SK-N-SH (cell line): ENCODE results near the gene HDDC2. TPM values are rescaled to one million over a fixed set of nuclear protein-coding genes. Genes with fewer than 3 reads are reported as not detected.

Experiments used
- CTCF ChIA-PET: fragments of 300-600, 350-600 bp; formaldehyde crosslinking; extraction: SDS; loops from one replicate; lab custom pipeline; 2021; lab: Yijun Ruan, JAX
- POLR2A ChIA-PET: fragments of 350-600 bp; sonication (Branson Sonifier 250); formaldehyde crosslinking; extraction: SDS; loops from one replicate; lab custom pipeline; 2020; ENCODE audit warnings: antibody characterized with exemption, inconsistent platforms; lab: Yijun Ruan, JAX
- DNase-seq: peaks from one replicate; pipeline ENCODE4 v3.0.0; 2012
- H2AFZ ChIP-seq: fragments of 200-600 bp; sonication (generic); 2 replicates; pipeline ENCODE4 v1.8.1; 2016; ENCODE audit warnings: antibody characterized with exemption, mild to moderate bottlenecking, low read depth
- H3F3A ChIP-seq: fragments of 200-600 bp; sonication (generic); replicated peaks from 2 replicates; pipeline ENCODE3; 2016; ENCODE audit warnings: antibody characterized with exemption, mild to moderate bottlenecking; ENCODE audit not compliant: insufficient read depth
- H3K27ac ChIP-seq, 2 experiments: fragments of 200-500 bp in 1 of 2; fragments of 200-600 bp in 1 of 2; sonication (Bioruptor generic) in 1 of 2; sonication (generic), shearing (Covaris generic) in 1 of 2; 2 replicates each; pipeline versions ENCODE4 v1.5.1 to v1.6.1; 2014 to 2016; ENCODE audit warnings: low read depth in 2 of 2, inconsistent platforms in 1 of 2, low read length in 1 of 2, mild to moderate bottlenecking in 1 of 2, mixed read lengths in 1 of 2
- H3K27me3 ChIP-seq: fragments of 200-600 bp; sonication (generic), shearing (Covaris generic); 2 replicates; pipeline ENCODE4 v1.6.1; 2016; ENCODE audit warnings: mixed run types; ENCODE audit not compliant: insufficient read depth
- H3K36me3 ChIP-seq, 2 experiments: fragments of 200-500 bp in 1 of 2; fragments of 200-600 bp in 1 of 2; sonication (Bioruptor generic) in 1 of 2; sonication (generic) in 1 of 2; replicated peaks in 1 of 2; 2 replicates each; pipeline versions ENCODE3 to v1.5.1; 2014 to 2016; ENCODE audit warnings: low read length in 1 of 2, mild to moderate bottlenecking in 1 of 2; ENCODE audit not compliant: insufficient read depth in 2 of 2, control insufficient read depth in 1 of 2
- H3K4me1 ChIP-seq, 2 experiments: fragments of 200-500 bp in 1 of 2; fragments of 200-600 bp in 1 of 2; sonication (Bioruptor generic) in 1 of 2; sonication (generic), shearing (Covaris generic) in 1 of 2; 2 replicates each; pipeline versions ENCODE4 v1.5.1 to v1.6.1; 2014 to 2016; ENCODE audit warnings: low read depth in 1 of 2, low read length in 1 of 2, mixed run types in 1 of 2; ENCODE audit not compliant: insufficient read depth in 2 of 2, control insufficient read depth in 1 of 2
- H3K4me2 ChIP-seq: fragments of 200-600 bp; sonication (generic), shearing (Covaris generic); 2 replicates; pipeline ENCODE4 v1.6.1; 2017; ENCODE audit warnings: mixed run types
- H3K4me3 ChIP-seq, 2 experiments: fragments of 200-500 bp in 1 of 2; fragments of 200-600 bp in 1 of 2; sonication (Bioruptor generic) in 1 of 2; sonication (generic), shearing (Covaris generic) in 1 of 2; 2 replicates each; pipeline versions ENCODE4 v1.5.1 to v1.8.1; 2014 to 2016; ENCODE audit warnings: low read depth in 2 of 2, inconsistent platforms in 1 of 2, low read length in 1 of 2, mild to moderate bottlenecking in 1 of 2, mixed read lengths in 1 of 2, moderate library complexity in 1 of 2
- H3K79me2 ChIP-seq: fragments of 200-600 bp; sonication (generic); 2 replicates; pipeline ENCODE4 v1.8.1; 2017; ENCODE audit warnings: mild to moderate bottlenecking; ENCODE audit not compliant: insufficient read depth
- H3K9ac ChIP-seq: fragments of 200-600 bp; sonication (generic); 2 replicates; pipeline ENCODE4 v1.6.1; 2017; ENCODE audit warnings: mixed run types
- H3K9me2 ChIP-seq: fragments of 200-600 bp; sonication (generic); 2 replicates; pipeline ENCODE4 v1.6.1; 2017; ENCODE audit warnings: mixed run types
- H3K9me3 ChIP-seq: fragments of 200-600 bp; sonication (generic); 2 replicates; pipeline ENCODE4 v1.6.1; 2017; ENCODE audit warnings: mixed run types, mild to moderate bottlenecking, moderate library complexity
- H4K20me1 ChIP-seq: fragments of 200-600 bp; sonication (generic); 2 replicates; pipeline ENCODE4 v1.6.1; 2017; ENCODE audit warnings: mild to moderate bottlenecking, mixed run types; ENCODE audit not compliant: insufficient read depth
- ELF1 ChIP-seq: IDR thresholded peaks from 2 replicates; pipeline ENCODE4 v1.4.0; 2012
- FOXM1 ChIP-seq: IDR thresholded peaks from 2 replicates; pipeline ENCODE4 v1.4.0; 2012; ENCODE audit warnings: low read depth, mild to moderate bottlenecking
- JUND ChIP-seq: IDR thresholded peaks from 2 replicates; pipeline ENCODE4 v1.4.0; 2012
- POLR2AphosphoS5 ChIP-seq: IDR thresholded peaks from 2 replicates; pipeline ENCODE4 v1.6.1; 2012; ENCODE audit warnings: low read depth, low read length
- RAD21 ChIP-seq: IDR thresholded peaks from 2 replicates; pipeline ENCODE4 v1.6.1; 2012; ENCODE audit warnings: mild to moderate bottlenecking, low read length
- RCOR1 ChIP-seq: fragments of 150-350 bp; IDR thresholded peaks from 2 replicates; pipeline ENCODE4 v1.6.1; 2017; ENCODE audit warnings: antibody characterized with exemption, low read length
- WGBS: methylation state at CpG from one replicate; pipeline ENCODE4 v1.1.6; 2017; ENCODE audit warnings: low lambda C conversion rate; 5-methylcytosine and 5-hydroxymethylcytosine counted together
- polyA plus RNA-seq, 3 experiments: library from polyadenylated mRNA; depleted of rRNA; stranded (reverse); fragments of >200 nt; gene quantifications; 2 replicates each; pipeline ENCODE4 v1.2.3, GENCODE V29; 2012
- TF ChIP-seq, protein P1 (sequence below): IDR thresholded peaks from 2 replicates; pipeline ENCODE4; 2012
- TF ChIP-seq, protein P2 (sequence below): fragments of 200-600 bp; sonication (generic); IDR thresholded peaks from 2 replicates; pipeline ENCODE4 v1.6.1; 2017; ENCODE audit warnings: antibody characterized with exemption, mild to moderate bottlenecking, moderate library complexity
- TF ChIP-seq, protein P3 (sequence below): IDR thresholded peaks from 2 replicates; pipeline ENCODE4 v1.4.0; 2012; ENCODE audit warnings: low read depth, borderline replicate concordance

Gene HDDC2
- polyA plus RNA-seq, 1 of the 3 experiments (the other 2 are of a cell fraction) = 85.5 TPM

DNA sequence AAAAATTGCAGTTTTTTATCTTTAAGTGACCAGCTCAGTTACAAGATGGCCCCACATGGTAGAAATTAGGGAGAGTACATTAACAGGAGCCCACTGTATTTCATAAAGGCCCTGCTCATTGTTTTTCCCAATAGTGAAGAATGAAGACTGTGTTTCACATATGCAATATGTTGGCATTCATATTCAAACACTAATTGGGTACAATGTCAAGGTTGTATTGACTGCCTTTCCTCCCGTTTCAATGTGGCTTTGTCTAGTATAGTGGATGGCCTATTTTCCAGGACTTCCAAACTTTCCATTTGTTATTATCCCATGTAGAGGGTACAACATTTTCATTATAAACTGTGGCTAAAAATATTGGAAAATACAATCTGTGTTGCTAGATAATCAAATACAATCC lies 51.3 kb downstream of the HDDC2 start:
- DNase-seq = no peak
- POLR2A ChIA-PET = no interaction called here
- H3K4me1 ChIP-seq = no peaks in the 10 kb centered on the region; a peak in 1 of 4 replicates
- peaks cover 3% of the 10 kb centered on the region; the same call in 1 of the 2 replicates for H3K27me3 ChIP-seq
- H3K79me2 ChIP-seq = no peaks in the 10 kb centered on the region
- no peak overlapping the region for H2AFZ ChIP-seq
- no peak overlapping the region for H3K27ac ChIP-seq
- no peaks in the 10 kb centered on the region for H4K20me1 ChIP-seq
- H3K9me3 ChIP-seq = no peaks in the 10 kb centered on the region
- no peak overlapping the region for H3K4me3 ChIP-seq
- no peaks in the 10 kb centered on the region for H3K9me2 ChIP-seq
- no peaks in the 10 kb centered on the region for H3F3A ChIP-seq
- H3K36me3 ChIP-seq = no peaks in the 10 kb centered on the region
- CTCF ChIA-PET = no interaction called here
- TF ChIP-seq, protein P1, sequence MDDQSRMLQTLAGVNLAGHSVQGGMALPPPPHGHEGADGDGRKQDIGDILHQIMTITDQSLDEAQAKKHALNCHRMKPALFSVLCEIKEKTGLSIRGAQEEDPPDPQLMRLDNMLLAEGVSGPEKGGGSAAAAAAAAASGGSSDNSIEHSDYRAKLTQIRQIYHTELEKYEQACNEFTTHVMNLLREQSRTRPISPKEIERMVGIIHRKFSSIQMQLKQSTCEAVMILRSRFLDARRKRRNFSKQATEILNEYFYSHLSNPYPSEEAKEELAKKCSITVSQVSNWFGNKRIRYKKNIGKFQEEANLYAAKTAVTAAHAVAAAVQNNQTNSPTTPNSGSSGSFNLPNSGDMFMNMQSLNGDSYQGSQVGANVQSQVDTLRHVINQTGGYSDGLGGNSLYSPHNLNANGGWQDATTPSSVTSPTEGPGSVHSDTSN = no peak
- no peak for TF ChIP-seq ELF1
- TF ChIP-seq, protein P2, sequence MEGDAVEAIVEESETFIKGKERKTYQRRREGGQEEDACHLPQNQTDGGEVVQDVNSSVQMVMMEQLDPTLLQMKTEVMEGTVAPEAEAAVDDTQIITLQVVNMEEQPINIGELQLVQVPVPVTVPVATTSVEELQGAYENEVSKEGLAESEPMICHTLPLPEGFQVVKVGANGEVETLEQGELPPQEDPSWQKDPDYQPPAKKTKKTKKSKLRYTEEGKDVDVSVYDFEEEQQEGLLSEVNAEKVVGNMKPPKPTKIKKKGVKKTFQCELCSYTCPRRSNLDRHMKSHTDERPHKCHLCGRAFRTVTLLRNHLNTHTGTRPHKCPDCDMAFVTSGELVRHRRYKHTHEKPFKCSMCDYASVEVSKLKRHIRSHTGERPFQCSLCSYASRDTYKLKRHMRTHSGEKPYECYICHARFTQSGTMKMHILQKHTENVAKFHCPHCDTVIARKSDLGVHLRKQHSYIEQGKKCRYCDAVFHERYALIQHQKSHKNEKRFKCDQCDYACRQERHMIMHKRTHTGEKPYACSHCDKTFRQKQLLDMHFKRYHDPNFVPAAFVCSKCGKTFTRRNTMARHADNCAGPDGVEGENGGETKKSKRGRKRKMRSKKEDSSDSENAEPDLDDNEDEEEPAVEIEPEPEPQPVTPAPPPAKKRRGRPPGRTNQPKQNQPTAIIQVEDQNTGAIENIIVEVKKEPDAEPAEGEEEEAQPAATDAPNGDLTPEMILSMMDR = no peak
- TF ChIP-seq, all 33 proteins: peak for 0
- Histone ChIP-seq H3K4me2 (no peak overlapping the region), H3K9ac (no peak overlapping the region)
- 42% methylated on average over 1 of the region's 1 CpG for WGBS

DNA sequence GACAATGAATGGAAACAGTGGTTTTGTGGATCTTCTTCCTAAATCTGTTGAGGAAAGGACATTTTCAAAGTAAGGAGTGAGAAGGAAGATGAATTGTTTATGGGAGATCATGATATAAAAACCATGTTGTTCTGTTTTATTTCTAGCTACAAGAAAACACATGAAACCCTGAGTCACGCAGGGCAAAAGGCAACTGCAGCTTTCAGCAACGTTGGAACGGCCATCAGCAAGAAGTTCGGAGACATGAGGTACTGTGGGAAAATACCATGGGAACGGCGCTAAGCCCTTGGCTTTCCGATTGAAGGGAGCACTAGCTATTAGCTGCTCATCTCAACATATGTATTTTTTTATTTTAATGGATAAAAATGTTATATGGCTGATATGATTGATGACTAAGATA lies 53.6 kb downstream of the HDDC2 start:
- 44% methylated on average over 7 of the region's 7 CpGs for WGBS
- H3K4me3 ChIP-seq = no peak overlapping the region
- CTCF ChIA-PET = interaction anchor here (1.0 to 1.1 kb wide), 2 partner anchors 18 to 96 kb away, joined by 3 to 4 read pairs; no protein-coding TSS in a partner anchor
- no peaks in the 10 kb centered on the region for H4K20me1 ChIP-seq
- H2AFZ ChIP-seq = no peak overlapping the region
- peaks cover under 1% of the 10 kb centered on the region; the same call in 1 of the 2 replicates for H3K27me3 ChIP-seq
- POLR2A ChIA-PET = no interaction called here
- no peaks in the 10 kb centered on the region for H3K79me2 ChIP-seq
- H3K9me2 ChIP-seq = no peaks in the 10 kb centered on the region
- H3K4me1 ChIP-seq = no peaks in the 10 kb centered on the region; a peak in 1 of 4 replicates
- no peaks in the 10 kb centered on the region for H3F3A ChIP-seq
- TF ChIP-seq FOXM1 (no peak), JUND (no peak), RCOR1 (no peak), POLR2AphosphoS5 (no peak), RAD21 (no peak)
- TF ChIP-seq, protein P2 = no peak
- TF ChIP-seq, protein P3, sequence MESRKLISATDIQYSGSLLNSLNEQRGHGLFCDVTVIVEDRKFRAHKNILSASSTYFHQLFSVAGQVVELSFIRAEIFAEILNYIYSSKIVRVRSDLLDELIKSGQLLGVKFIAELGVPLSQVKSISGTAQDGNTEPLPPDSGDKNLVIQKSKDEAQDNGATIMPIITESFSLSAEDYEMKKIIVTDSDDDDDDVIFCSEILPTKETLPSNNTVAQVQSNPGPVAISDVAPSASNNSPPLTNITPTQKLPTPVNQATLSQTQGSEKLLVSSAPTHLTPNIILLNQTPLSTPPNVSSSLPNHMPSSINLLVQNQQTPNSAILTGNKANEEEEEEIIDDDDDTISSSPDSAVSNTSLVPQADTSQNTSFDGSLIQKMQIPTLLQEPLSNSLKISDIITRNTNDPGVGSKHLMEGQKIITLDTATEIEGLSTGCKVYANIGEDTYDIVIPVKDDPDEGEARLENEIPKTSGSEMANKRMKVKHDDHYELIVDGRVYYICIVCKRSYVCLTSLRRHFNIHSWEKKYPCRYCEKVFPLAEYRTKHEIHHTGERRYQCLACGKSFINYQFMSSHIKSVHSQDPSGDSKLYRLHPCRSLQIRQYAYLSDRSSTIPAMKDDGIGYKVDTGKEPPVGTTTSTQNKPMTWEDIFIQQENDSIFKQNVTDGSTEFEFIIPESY = no peak
- no peak overlapping the region for H3K27ac ChIP-seq
- H3K9ac ChIP-seq = no peak overlapping the region
- H3K9me3 ChIP-seq = no peaks in the 10 kb centered on the region
- DNase-seq = no peak
- H3K36me3 ChIP-seq = no peaks in the 10 kb centered on the region
- H3K4me2 ChIP-seq = no peak overlapping the region
